Measurements from ENCODE around the gene NOPCHAP1. TPM values are rescaled to one million over a fixed set of nuclear protein-coding genes. Genes with fewer than 3 reads are reported as not detected.

The NOPCHAP1 gene
- total RNA-seq, 6 donors from 2014 or later = 2.1 to 13.0 (median 7.6) TPM

DNA sequence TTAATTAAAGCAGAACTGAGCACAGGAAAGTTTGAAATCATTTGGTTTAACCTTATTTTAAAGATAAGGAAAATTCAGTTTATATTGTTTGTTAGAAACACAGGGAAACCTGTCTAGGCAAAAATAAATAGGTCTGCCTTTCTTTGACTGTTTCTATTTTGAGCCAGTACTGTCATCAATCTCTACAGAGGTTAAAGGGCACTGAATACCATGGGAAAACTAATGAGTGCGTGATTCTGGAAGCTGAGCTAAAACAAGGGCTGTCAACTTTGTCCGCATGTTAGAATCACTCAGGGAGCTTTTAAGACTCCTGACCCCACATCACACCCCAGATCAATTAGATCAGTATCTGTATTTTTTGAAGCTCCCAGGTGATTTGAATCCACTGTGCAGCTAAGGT is 38.8 kb downstream of the NOPCHAP1 start:
- WGBS, 2 donors = 77 to 87% methylated on average over 2 of the region's 2 CpGs
- Histone ChIP-seq H3K4me1 (peaks cover 0 to 18% (median 6%) of the 10 kb centered on the region in 4 donors), H3K27me3 (no peaks in the 10 kb centered on the region), H3K36me3 (no peaks in the 10 kb centered on the region), H3K4me3 (no peak overlapping the region), H3K27ac (no peak overlapping the region), H3K9me3 (no peaks in the 10 kb centered on the region)
- DNase-seq (no peak), ATAC-seq (ENCODE audit: low FRiP score in 2 of 2) (no peak)
- TF ChIP-seq EP300 (IDR thresholded peaks at IDR 0.05) = no peak
- TF ChIP-seq POLR2A (IDR thresholded peaks at IDR 0.05) = no peak
- no peak for TF ChIP-seq CTCF (IDR thresholded peaks at IDR 0.05)
- TF ChIP-seq POLR2AphosphoS5 (IDR thresholded peaks at IDR 0.05) = no peak

- H3K36me3 ChIP-seq = no peaks in the 10 kb centered on the region
- WGBS, 2 donors = 35 to 51% methylated on average over 5 of the region's 5 CpGs
- no peaks in the 10 kb centered on the region for H3K27me3 ChIP-seq
- ATAC-seq (ENCODE audit: low FRiP score in 2 of 2) (peak in 1 of 2 donors; percentile 57), DNase-seq (peak in 1 of 2 donors; percentile 45)
- H3K27ac ChIP-seq = no peak overlapping the region
- TF ChIP-seq POLR2A (IDR thresholded peaks at IDR 0.05) = no peak
- TF ChIP-seq CTCF (IDR thresholded peaks at IDR 0.05) = no peak
- no peak for TF ChIP-seq EP300 (IDR thresholded peaks at IDR 0.05)
- TF ChIP-seq POLR2AphosphoS5 (IDR thresholded peaks at IDR 0.05) = no peak
- H3K4me3 ChIP-seq = no peak overlapping the region
- H3K9me3 ChIP-seq = no peaks in the 10 kb centered on the region
- peaks cover 0 to 14% (median 3%) of the 10 kb centered on the region in 4 donors for H3K4me1 ChIP-seq
Measured at GRCh38 chr12:105025890-105026289, 39.8 kb downstream of the NOPCHAP1 start.

DNA sequence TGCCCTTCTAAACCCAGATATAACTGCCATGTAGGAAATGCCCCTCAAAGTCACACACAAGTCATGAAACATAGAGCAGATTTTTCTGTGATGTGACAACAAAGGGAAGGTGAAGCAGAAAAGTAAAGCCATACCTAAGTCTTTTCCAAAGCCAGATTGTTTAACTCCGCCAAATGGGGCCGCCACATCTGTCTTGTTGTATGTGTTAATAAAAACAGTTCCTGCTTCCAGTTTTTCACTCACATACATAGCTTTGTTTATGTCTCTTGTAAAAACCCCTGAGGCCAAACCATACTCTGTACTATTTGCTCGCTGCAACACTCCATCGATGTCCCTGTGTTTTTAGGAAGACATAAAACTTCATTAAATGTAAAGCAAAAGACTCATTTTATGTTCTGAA is 40.3 kb downstream of the NOPCHAP1 start:
- H3K27me3 ChIP-seq = no peaks in the 10 kb centered on the region
- peaks cover 0 to 9% (median 2%) of the 10 kb centered on the region in 4 donors for H3K4me1 ChIP-seq
- H3K9me3 ChIP-seq = no peaks in the 10 kb centered on the region
- H3K36me3 ChIP-seq = peaks cover 0 to under 1% (median 0%) of the 10 kb centered on the region in 4 donors
- no peak for ATAC-seq (ENCODE audit: low FRiP score in 2 of 2)
- H3K27ac ChIP-seq = no peak overlapping the region
- no peak for DNase-seq
- H3K4me3 ChIP-seq = no peak overlapping the region
- TF ChIP-seq EP300 (IDR thresholded peaks at IDR 0.05) = no peak
- TF ChIP-seq CTCF (IDR thresholded peaks at IDR 0.05) = no peak
- WGBS, 2 donors = 86 to 87% methylated on average over 4 of the region's 4 CpGs

- Histone ChIP-seq H3K27ac (no peak overlapping the region), H3K36me3 (peaks cover 0 to 3% (median 0%) of the 10 kb centered on the region in 4 donors), H3K27me3 (no peaks in the 10 kb centered on the region), H3K9me3 (no peaks in the 10 kb centered on the region), H3K4me3 (no peak overlapping the region), H3K4me1 (no peaks in the 10 kb centered on the region)
- no peak for ATAC-seq (ENCODE audit: low FRiP score in 2 of 2)
- DNase-seq = no peak
- TF ChIP-seq EP300 (IDR thresholded peaks at IDR 0.05) (no peak), CTCF (IDR thresholded peaks at IDR 0.05) (no peak), POLR2A (IDR thresholded peaks at IDR 0.05) (no peak), POLR2AphosphoS5 (IDR thresholded peaks at IDR 0.05) (no peak)
- WGBS, 2 donors = 87 to 90% methylated on average over 9 of the region's 9 CpGs
Measured at GRCh38 chr12:105030820-105031807, 45.0 kb downstream of the NOPCHAP1 start.

Data from upper lobe of left lung (tissue), 6 donors.